ENCODE measurements around the gene CDR2L. TPM values are rescaled to one million over a fixed set of nuclear protein-coding genes. Genes with fewer than 3 reads are reported as not detected.
"Not testable (repeated sequence)": the region's sequence is repeated elsewhere in the genome, so short reads cannot be mapped to it uniquely, and the experiment has no call there.

The CDR2L gene
- total RNA-seq, 1 experiment from 2014 or later: 11.5 TPM

- no peak for DNase-seq (ENCODE audit: low read depth)
Measured at GRCh38 chr17:75041656-75042280, 54.3 kb downstream of the CDR2L start.

- DNase-seq (ENCODE audit: low read depth): not testable (repeated sequence)
Measured at GRCh38 chr17:75043789-75044188, 56.4 kb downstream of the CDR2L start.

- DNase-seq (ENCODE audit: low read depth): no peak
Measured at GRCh38 chr17:75044716-75045115, 57.3 kb downstream of the CDR2L start.

- DNase-seq (ENCODE audit: low read depth): not testable (repeated sequence)
Measured at GRCh38 chr17:75045946-75046406, 58.5 kb downstream of the CDR2L start.

- peak; percentile 98 for DNase-seq (ENCODE audit: low read depth)
Measured at GRCh38 chr17:75046407-75047289, 59.2 kb downstream of the CDR2L start, which contains the start of the genes ATP5PD and KCTD2. TSS of gene ATP5PD (minus strand) at chr17:75046969. CDS start at chr17:75042650, 4,319 bp downstream. TSS of gene KCTD2 (plus strand) at chr17:75047225. CDS start at chr17:75047251, 26 bp downstream.

- peak; percentile 21 for DNase-seq (ENCODE audit: low read depth)
Measured at GRCh38 chr17:75047398-75048098, 60.1 kb downstream of the CDR2L start.

- DNase-seq (ENCODE audit: low read depth): no peak
Measured at GRCh38 chr17:75048249-75048878, 60.9 kb downstream of the CDR2L start.

- no peak for DNase-seq (ENCODE audit: low read depth)
Measured at GRCh38 chr17:75049057-75049456, 61.6 kb downstream of the CDR2L start.

GRCh38 chr17:75049706-75050105 is 62.3 kb downstream of the CDR2L start:
- no peak for DNase-seq (ENCODE audit: low read depth)

GRCh38 chr17:75051941-75052340 is 64.5 kb downstream of the CDR2L start:
- no peak for DNase-seq (ENCODE audit: low read depth)

Other genes with a start within 250 kb of the CDR2L start
- 38.1 and 44.8 TPM in 2 replicates for gene NHERF1, start 239.0 kb upstream of the CDR2L start, total RNA-seq (2014; rRNA removed; shearing (Covaris generic))
- gene NAT9, start 211.3 kb upstream of the CDR2L start, total RNA-seq (2014; rRNA removed; shearing (Covaris generic)): 30.0 and 31.1 TPM in 2 replicates
- not detected in 2 replicates for gene GRIN2C, start 127.7 kb upstream of the CDR2L start, total RNA-seq (2014; rRNA removed; shearing (Covaris generic))
- gene FDXR, start 114.6 kb upstream of the CDR2L start, total RNA-seq (2014; rRNA removed; shearing (Covaris generic)): 8.2 and 13.1 TPM in 2 replicates
- not detected in 2 replicates for gene FADS6, start 94.0 kb upstream of the CDR2L start, total RNA-seq (2014; rRNA removed; shearing (Covaris generic))
- gene USH1G, start 64.4 kb upstream of the CDR2L start, total RNA-seq (2014; rRNA removed; shearing (Covaris generic)): not detected in 2 replicates
- not detected in 2 replicates for gene OTOP2, start 63.4 kb upstream of the CDR2L start, total RNA-seq (2014; rRNA removed; shearing (Covaris generic))
- gene OTOP3, start 51.7 kb upstream of the CDR2L start, total RNA-seq (2014; rRNA removed; shearing (Covaris generic)): not detected in 2 replicates
- 0.11 and 0.45 TPM in 2 replicates for gene HID1, start 14.9 kb upstream of the CDR2L start, total RNA-seq (2014; rRNA removed; shearing (Covaris generic))
- gene MRPL58, start 25.0 kb downstream of the CDR2L start, total RNA-seq (2014; rRNA removed; shearing (Covaris generic)): 155 and 172 TPM in 2 replicates
- 453 and 707 TPM in 2 replicates for gene ATP5PD, start 59.3 kb downstream of the CDR2L start, total RNA-seq (2014; rRNA removed; shearing (Covaris generic))
- 17.9 and 19.1 TPM in 2 replicates for gene KCTD2, start 59.6 kb downstream of the CDR2L start, total RNA-seq (2014; rRNA removed; shearing (Covaris generic))
- gene SLC16A5, start 100.3 kb downstream of the CDR2L start, total RNA-seq (2014; rRNA removed; shearing (Covaris generic)): 0.24 TPM in 1 of 2 replicates, not detected in the other
- 2.6 and 3.6 TPM in 2 replicates for gene ARMC7, start 122.3 kb downstream of the CDR2L start, total RNA-seq (2014; rRNA removed; shearing (Covaris generic))
- 86.0 and 91.8 TPM in 2 replicates for gene NT5C, start 144.1 kb downstream of the CDR2L start, total RNA-seq (2014; rRNA removed; shearing (Covaris generic))
- gene JPT1, start 166.9 kb downstream of the CDR2L start, total RNA-seq (2014; rRNA removed; shearing (Covaris generic)): 423 and 641 TPM in 2 replicates
- gene SUMO2, start 195.3 kb downstream of the CDR2L start, total RNA-seq (2014; rRNA removed; shearing (Covaris generic)): 116 and 119 TPM in 2 replicates
- 40.6 and 48.6 TPM in 2 replicates for gene NUP85, start 218.0 kb downstream of the CDR2L start, total RNA-seq (2014; rRNA removed; shearing (Covaris generic))

Measured in Daoy (cell line).